ENCODE measurements around the gene OCLN. TPM values are rescaled to one million over a fixed set of nuclear protein-coding genes. Genes with fewer than 3 reads are reported as not detected.

The OCLN gene
- total RNA-seq, 1 donor from 2014 or later: 2.2 TPM

DNA sequence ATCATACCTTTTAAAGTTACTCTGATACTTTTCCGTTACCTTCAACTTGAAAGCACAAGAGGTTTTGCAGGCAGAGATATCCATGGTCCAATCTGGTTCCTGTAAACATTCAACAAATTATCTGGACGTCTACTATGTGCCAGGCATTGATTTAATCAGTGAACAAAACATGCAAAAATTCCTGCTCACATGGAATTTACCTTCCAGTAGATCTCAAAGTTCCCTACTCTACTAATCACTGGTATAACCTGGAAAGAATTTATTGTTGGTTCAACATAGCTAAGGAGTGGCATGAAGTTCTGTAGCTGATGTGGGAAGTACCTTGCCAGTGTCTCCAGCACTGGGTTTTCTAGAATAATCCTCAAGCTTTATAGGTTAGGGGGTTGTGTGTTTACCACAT is 9.8 kb downstream of the OCLN start:
- no peak for DNase-seq
- Mint-ChIP-seq H3K36me3 (ENCODE audit: low read depth) (no peaks in the 10 kb centered on the region), H3K9me3 (no peaks in the 10 kb centered on the region), H3K27ac (no peak overlapping the region), H3K4me3 (no peak overlapping the region), H3K4me1 (no peaks in the 10 kb centered on the region), H3K27me3 (peaks cover 9% of the 10 kb centered on the region)
- TF ChIP-seq, protein P1, sequence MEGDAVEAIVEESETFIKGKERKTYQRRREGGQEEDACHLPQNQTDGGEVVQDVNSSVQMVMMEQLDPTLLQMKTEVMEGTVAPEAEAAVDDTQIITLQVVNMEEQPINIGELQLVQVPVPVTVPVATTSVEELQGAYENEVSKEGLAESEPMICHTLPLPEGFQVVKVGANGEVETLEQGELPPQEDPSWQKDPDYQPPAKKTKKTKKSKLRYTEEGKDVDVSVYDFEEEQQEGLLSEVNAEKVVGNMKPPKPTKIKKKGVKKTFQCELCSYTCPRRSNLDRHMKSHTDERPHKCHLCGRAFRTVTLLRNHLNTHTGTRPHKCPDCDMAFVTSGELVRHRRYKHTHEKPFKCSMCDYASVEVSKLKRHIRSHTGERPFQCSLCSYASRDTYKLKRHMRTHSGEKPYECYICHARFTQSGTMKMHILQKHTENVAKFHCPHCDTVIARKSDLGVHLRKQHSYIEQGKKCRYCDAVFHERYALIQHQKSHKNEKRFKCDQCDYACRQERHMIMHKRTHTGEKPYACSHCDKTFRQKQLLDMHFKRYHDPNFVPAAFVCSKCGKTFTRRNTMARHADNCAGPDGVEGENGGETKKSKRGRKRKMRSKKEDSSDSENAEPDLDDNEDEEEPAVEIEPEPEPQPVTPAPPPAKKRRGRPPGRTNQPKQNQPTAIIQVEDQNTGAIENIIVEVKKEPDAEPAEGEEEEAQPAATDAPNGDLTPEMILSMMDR (IDR thresholded peaks at IDR 0.05): no peak
- POLR2A ChIA-PET: no interaction called here
- ATAC-seq (ENCODE audit: low read depth): no peak
- intact Hi-C loops (cut with micrococcal nuclease): no loop called here
- CTCF ChIA-PET: no interaction called here

DNA sequence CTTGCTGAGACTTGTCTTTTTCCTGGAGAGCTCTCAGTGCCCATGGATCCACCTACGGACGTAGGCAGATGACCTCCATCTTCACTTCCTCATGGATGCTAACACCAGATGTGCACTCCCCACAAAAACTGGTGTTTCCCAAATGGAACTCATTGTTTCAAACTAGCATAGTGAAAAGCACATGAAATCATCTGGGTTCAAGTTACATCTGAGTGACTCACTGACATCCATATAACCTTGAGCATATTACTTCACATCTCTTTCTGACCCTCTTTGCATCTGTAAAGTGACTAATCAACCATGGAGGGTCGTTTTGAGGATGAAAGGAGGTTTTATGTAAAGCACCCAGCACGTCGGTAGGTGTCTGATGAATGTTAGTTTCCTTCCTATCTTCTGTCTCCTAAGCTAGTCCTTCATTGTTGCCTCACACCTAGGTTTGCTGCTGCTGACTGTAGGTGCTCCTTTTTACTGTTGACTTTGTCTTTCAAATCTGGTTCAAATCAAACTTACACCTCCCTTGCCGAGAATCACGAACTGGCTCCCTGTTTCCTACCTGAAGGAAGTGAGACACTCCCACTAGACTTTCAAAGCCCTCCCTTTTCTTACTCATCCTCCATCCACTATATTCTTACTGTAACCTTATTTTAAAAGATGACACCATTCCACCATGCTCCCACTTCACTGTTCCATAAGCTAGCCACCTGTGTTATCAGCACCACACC is 10.3 kb downstream of the OCLN start:
- ChIA-PET POLR2A (no interaction called here), CTCF (no interaction called here)
- H3K9me3 Mint-ChIP-seq: no peaks in the 10 kb centered on the region
- H3K27me3 Mint-ChIP-seq: peaks cover 9% of the 10 kb centered on the region
- intact Hi-C loops (cut with micrococcal nuclease): no loop called here
- H3K4me1 Mint-ChIP-seq: no peaks in the 10 kb centered on the region
- no peak overlapping the region for H3K4me3 Mint-ChIP-seq
- H3K27ac Mint-ChIP-seq: no peak overlapping the region
- DNase-seq (no peak), ATAC-seq (ENCODE audit: low read depth) (no peak)
- no peaks in the 10 kb centered on the region for H3K36me3 Mint-ChIP-seq (ENCODE audit: low read depth)
- TF ChIP-seq, protein P1 (IDR thresholded peaks at IDR 0.05): no peak

DNA sequence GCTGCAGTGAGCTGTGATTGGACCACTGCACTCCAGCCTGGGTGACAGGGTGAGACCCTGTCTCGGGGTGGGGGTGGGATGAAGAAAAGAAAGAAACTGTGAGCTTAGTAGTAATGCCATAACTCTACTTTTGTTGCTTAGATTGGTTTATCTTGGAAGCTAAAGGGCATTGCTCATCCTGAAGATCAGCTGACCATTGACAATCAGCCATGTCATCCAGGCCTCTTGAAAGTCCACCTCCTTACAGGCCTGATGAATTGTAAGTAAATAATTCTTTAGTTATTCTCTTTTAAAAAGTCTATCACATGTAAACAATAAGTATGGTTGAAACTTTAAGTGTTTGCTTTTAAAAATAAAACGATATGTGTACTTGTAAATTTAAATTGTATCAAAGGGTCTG is 11.4 kb downstream of the OCLN start:
- POLR2A ChIA-PET: interaction anchor here (0.5 kb wide), 1 partner anchor 317 kb away, joined by 6 read pairs; no protein-coding TSS in a partner anchor
- CTCF ChIA-PET: no interaction called here
- DNase-seq (no peak), ATAC-seq (ENCODE audit: low read depth) (no peak)
- TF ChIP-seq, protein P1 (IDR thresholded peaks at IDR 0.05): no peak
- Mint-ChIP-seq H3K27ac (no peak overlapping the region), H3K4me3 (no peak overlapping the region), H3K36me3 (ENCODE audit: low read depth) (no peaks in the 10 kb centered on the region), H3K9me3 (no peaks in the 10 kb centered on the region), H3K4me1 (no peaks in the 10 kb centered on the region), H3K27me3 (peaks cover 6% of the 10 kb centered on the region)
- intact Hi-C loops (cut with micrococcal nuclease): no loop called here

DNA sequence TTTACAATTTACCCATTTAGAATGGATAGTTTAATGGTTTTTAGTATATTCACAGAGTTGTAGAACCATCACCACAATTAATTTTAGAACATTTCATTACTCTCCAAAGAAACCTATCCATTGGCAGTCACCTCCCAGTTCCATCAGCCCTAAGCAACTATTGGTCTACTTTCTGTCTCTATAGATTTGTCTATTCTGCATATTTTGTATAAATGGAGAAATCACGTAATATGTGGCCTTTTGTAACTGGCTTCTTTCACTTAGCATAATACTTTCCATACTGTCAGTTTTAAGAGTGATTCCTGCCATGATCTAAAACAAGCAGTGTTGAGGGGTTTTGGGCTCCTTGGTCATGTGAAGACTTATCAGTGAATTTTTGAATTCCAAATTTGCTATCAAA is 12.7 kb downstream of the OCLN start:
- POLR2A ChIA-PET: no interaction called here
- intact Hi-C loops (cut with micrococcal nuclease): no loop called here

DNA sequence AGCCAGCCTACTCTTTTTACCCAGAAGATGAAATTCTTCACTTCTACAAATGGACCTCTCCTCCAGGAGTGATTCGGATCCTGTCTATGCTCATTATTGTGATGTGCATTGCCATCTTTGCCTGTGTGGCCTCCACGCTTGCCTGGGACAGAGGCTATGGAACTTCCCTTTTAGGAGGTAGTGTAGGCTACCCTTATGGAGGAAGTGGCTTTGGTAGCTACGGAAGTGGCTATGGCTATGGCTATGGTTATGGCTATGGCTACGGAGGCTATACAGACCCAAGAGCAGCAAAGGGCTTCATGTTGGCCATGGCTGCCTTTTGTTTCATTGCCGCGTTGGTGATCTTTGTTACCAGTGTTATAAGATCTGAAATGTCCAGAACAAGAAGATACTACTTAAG is 16.6 kb downstream of the OCLN start:
- intact Hi-C loops (cut with micrococcal nuclease): no loop called here
- no peak for ATAC-seq (ENCODE audit: low read depth)
- TF ChIP-seq, protein P1 (IDR thresholded peaks at IDR 0.05): no peak
- CTCF ChIA-PET: no interaction called here
- Mint-ChIP-seq H3K4me3 (no peak overlapping the region), H3K4me1 (no peaks in the 10 kb centered on the region), H3K27ac (no peak overlapping the region), H3K27me3 (no peaks in the 10 kb centered on the region), H3K9me3 (no peaks in the 10 kb centered on the region), H3K36me3 (ENCODE audit: low read depth) (no peaks in the 10 kb centered on the region)
- DNase-seq: no peak
- POLR2A ChIA-PET: no interaction called here

More for the DNA sequence above, 12.7 kb downstream of the OCLN start:
- Mint-ChIP-seq H3K36me3 (ENCODE audit: low read depth) (no peaks in the 10 kb centered on the region), H3K27me3 (peaks cover 4% of the 10 kb centered on the region), H3K4me3 (no peak overlapping the region), H3K9me3 (no peaks in the 10 kb centered on the region), H3K4me1 (no peaks in the 10 kb centered on the region), H3K27ac (no peak overlapping the region)
- DNase-seq: no peak
- CTCF ChIA-PET: no interaction called here
- ATAC-seq (ENCODE audit: low read depth): no peak
- TF ChIP-seq, protein P1 (IDR thresholded peaks at IDR 0.05): no peak

Measured in activated B cell treated with CpG ODN at 0.5 μM for 24 hours (primary cell).